LHCN-M2 (cell line): ENCODE data around the gene GABRP. TPM values are rescaled to one million over a fixed set of nuclear protein-coding genes. Genes with fewer than 3 reads are reported as not detected.
"Not testable (repeated sequence)": the region's sequence is repeated elsewhere in the genome, so short reads cannot be mapped to it uniquely, and the experiment has no call there.

Experiments used
- DNase-seq: peaks from one replicate; pipeline ENCODE4 v3.0.0-alpha.2; 2012; ENCODE audit warnings: low read depth
- total RNA-seq: library from RNA; depleted of rRNA; stranded (reverse); fragments of >200 nt; gene quantifications from 2 replicates; pipeline ENCODE4 v1.2.3, GENCODE V29; 2014

The GABRP gene
- total RNA-seq, 1 experiment from 2014 or later: not detected

DNA sequence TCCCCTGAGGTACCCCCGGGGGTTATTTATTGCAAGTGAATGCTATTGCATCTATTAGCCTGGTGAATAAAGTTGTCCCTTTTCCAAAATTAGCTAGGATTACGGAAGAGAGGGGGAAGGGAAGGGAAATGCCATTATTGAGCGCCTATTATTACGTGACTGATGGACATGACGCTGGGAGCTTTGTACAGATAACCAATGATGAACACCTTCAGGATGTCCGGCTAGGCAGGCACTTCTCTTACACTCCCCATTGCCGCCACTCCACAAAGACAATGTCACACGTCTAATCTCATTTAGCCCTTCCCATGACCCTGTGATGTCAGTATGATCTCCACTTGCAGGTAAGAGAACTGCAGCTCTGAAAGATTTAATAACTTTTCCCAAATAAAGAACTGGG lies 9.4 kb downstream of the GABRP start:
- no peak for DNase-seq

DNA sequence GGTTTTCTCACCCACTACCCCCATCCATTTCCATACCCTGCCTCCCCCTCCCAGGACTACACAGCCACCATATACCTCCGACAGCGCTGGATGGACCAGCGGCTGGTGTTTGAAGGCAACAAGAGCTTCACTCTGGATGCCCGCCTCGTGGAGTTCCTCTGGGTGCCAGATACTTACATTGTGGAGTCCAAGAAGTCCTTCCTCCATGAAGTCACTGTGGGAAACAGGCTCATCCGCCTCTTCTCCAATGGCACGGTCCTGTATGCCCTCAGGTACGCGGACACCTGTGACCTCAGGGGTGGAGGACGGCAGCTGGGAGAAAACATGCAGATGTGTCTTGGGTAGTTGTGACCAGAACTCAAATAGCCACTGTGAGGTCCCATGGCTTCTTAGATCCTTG lies 11.6 kb downstream of the GABRP start:
- DNase-seq: no peak

DNA sequence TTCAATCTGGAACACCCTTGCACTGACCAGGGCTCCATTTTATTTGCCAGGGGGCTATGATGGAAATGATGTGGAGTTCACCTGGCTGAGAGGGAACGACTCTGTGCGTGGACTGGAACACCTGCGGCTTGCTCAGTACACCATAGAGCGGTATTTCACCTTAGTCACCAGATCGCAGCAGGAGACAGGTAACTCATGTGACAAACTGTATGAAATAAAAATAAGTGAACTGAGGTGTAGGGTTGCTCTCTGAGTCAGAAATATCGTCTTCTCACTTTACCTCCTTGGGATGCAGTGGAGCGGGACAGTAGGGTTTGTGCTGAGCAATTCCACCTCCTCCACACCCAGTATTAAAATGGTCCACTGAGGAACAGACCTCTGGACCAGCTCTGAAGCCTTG lies 22.1 kb downstream of the GABRP start:
- DNase-seq: no peak

DNA sequence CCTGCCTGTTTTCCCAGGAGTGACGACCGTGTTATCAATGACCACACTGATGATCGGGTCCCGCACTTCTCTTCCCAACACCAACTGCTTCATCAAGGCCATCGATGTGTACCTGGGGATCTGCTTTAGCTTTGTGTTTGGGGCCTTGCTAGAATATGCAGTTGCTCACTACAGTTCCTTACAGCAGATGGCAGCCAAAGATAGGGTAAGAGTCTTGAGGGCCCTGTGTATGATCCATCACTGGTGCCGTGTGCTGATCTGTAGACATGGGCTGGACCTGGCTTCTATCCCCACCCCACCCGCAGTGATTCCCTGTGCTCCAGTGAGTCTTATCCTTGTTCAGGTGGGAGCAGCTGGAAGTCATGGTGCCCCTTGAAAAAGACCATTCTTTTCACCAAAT lies 26.0 kb downstream of the GABRP start:
- peak; percentile 5 for DNase-seq

DNA sequence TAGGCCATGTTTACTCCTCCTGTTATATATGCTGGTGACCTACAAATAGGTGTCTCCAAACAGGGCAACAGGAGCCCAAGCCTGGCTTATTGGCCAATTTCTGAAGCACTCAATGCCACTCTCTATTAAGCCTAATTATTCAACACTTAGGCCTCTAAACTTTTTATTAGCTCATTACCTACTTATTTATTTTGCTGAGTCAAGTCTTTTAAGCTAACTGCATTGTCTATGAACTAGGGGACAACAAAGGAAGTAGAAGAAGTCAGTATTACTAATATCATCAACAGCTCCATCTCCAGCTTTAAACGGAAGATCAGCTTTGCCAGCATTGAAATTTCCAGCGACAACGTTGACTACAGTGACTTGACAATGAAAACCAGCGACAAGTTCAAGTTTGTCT lies 28.2 kb downstream of the GABRP start:
- DNase-seq: no peak

DNA sequence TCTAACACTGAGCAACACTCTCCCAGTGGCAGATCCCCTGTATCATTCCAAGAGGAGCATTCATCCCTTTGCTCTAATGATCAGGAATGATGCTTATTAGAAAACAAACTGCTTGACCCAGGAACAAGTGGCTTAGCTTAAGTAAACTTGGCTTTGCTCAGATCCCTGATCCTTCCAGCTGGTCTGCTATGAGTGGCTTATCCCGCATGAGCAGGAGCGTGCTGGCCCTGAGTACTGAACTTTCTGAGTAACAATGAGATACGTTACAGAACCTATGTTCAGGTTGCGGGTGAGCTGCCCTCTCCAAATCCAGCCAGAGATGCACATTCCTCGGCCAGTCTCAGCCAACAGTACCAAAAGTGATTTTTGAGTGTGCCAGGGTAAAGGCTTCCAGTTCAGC lies 29.7 kb downstream of the GABRP start:
- no peak for DNase-seq

DNA sequence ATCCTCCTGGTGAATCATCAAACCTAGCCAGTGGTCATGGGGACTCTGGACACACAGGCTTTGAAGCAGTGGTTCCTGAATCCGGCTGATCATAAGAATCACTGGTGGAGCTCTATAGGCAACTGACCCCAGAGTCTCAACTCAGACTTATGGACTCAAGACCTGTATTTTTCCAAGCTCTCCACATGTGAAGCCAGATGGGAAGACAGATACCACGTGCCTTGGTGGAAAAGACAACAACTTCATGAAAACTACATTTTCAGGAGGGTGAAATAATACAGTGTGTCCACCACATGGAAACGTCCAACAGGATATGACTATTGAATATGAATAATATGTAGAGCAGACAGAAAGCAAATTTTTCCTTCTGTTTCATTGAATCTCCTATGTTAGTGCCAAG lies 33.7 kb downstream of the GABRP start:
- no peak for DNase-seq

DNA sequence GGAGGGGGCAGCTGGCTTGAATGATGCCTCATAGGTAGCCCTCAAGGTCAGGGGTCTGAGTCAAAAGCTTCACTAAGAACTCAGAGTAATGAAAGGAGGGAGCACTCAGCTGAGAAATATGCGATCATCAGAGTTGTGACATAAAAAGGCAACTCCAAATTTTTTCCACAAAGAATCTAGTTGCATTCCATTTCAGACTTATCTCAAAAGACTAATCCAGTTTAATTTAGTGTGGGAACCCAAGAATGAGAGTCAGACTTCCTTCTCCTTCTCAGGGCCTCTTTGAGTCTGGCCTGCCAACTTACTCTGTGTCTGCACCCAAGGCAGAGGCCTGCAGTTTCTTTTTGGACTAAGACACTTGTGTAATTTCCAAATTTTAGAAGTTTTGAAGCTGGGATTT lies 34.7 kb downstream of the GABRP start:
- DNase-seq: no peak

DNA sequence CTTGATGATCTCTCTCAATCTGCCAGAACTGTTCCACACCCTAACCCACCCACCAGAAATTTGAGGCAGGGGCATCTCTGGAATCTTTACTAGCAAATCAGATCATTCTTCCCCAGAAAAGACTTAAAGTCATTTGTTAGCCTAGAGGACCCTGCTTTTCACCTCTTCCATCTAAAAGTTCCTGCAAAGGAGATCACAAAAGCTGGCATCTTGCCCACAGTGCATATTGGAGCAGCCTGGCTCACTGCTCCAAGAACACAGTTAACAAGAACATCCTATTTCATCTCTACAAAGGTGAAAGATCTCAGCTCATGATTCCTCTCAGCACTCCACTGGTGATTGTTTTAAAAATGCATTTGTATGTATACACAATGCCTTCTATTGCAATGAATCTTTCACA lies 36.3 kb downstream of the GABRP start:
- DNase-seq: no peak

DNA sequence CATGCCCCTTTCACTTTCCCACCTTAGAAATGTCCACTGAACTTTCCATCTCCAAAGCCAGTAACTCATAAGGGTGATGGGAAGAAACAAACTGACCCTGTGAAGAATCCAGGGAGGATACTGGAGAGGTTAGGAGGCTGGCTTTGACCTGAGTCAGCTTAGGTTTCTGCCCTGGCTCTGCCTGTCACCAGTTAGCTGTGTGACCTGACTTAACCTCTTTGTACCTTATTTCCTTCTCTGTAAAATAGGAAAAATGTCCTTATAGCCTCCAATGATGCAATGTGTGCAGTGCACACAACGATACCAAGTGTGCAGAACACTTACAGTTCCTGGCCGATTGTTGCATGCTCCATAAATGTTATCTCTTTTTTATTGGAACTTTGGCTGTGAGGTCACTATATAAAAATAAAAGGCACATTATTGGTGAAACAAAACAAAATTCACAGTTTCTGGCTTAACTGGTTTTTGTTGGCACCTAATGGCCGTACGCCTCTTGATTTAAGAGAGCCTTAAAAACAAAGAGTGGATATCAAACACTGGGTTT lies 37.8 kb downstream of the GABRP start:
- no peak for DNase-seq

DNA sequence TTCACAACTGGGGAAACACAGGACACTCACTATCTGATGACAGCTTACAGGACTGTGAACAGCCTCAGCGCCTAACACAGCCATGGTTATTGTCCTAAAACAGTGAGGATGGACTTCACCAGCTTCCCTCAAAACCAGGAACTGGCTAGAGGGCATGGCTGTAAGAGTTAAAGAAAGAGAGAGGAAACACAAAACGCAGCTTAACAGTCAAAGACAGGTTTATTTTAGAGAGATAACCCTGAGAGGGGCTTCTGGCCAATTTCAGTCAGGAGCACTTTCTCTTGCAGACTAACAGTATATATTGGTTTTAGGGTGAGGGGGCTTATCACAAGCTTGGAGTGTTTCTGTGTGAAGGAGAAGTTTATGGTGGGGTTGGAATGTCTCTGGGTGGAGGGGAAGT lies 42.6 kb downstream of the GABRP start:
- DNase-seq: no peak

DNA sequence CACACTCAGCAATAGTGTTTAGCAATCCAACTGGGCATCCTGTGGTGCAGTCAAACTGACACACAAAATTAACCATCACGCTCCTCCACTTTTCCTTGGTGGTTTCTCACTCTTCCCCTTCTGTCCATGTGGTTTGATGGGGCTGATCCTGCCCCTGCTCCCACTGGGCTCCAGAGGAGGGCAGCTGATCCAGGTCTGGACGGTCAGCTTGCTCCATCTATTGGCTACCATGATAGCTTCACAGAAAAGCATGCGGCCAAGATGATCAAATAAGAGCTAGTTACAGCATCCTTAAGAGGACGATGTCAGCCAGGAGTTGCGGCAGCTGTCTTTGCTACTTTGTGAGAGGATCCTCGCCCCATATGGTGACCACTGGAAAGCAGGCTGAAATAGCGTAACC lies 48.7 kb downstream of the GABRP start:
- no peak for DNase-seq

DNA sequence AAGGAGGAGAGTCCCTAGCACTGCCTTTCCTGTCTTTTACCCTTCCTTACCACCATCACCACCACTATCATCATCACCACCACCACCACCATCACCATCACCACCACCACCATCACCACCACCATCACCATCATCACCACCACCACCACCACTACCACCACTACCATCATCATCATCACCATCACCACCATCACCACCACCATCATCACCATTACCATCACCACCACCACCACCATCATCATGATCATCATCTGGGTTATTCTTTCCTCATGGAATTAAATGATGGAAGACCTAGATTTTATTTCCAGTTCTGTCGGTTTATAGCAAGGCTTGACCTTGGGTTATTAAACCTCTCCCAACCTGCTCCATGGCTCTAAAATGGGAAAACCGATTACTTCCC lies 50.5 kb downstream of the GABRP start:
- DNase-seq: not testable (repeated sequence)

DNA sequence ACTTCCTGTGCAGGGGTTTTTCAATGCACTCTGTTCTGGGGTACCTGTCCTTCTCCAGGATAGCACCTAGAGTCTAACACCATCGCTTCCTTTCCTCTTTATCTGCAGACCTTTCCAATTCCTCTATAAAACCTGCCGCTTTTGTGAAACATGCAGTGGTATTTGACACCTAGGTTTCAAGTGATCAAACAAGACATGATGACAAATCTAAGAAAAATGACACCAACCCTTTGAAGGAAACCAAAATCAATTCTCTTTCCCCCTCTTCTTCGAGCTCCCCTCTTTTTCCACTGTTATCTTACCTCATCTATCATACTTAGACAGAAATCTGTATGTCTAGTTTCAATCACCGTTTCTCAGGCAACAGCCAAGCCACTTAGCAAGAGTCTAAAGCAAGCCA lies 52.7 kb downstream of the GABRP start:
- no peak for DNase-seq

DNA sequence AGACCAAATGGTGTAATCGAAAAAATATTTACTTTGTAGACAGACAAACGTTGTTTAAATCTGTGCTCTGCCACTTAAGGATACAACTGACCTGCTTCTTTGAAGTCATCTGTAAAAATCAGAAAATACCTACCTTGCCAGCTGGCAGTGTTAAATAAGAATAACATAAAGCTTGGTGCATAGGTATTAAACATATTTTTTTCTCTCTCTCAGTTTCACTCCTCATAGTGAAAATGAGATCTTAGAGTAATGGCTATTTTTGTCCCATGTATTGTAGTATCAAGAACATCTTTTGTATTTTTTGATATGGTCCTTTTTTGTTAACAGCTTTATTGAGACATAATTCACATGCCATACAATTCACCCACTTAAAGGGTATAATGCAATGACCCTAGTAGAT lies 60.3 kb downstream of the GABRP start:
- no peak for DNase-seq

DNA sequence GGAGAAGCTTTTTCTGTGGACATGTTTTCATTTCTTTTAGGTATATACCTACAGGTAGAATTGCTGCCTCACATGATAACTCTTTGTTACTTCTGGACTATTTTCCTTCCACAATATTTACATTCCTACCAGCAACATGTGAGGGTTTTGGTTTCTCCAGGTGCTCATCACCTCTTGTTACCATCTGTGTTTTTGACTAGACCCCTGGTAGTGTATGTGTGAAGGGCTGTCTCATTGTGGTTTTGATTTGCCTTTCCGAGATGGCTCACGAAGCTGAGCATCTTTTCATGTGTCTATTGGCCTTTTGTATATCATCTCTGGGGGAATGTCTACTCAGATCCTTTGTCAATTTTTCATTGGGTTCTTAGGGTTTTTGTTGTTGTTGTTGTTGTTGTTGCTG lies 61.1 kb downstream of the GABRP start:
- DNase-seq: no peak

DNA sequence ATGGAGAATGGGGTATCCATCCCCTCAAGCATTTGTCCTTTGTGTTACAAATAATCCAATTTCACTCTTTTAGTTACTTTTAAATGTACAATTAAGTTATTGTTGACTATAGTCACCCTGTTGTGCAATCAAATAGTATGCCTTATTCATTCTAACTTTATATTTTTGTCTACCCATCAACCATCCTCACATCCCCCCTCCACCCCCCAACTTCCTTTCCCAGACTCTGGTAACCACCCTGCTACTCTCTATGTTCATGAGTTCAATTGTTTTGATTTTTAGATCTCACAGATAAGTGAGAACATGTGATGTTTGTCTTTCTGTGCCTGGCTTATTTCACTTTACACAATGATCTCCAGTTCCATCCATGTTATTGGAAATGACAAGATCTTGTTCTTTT lies 62.9 kb downstream of the GABRP start:
- DNase-seq: no peak

DNA sequence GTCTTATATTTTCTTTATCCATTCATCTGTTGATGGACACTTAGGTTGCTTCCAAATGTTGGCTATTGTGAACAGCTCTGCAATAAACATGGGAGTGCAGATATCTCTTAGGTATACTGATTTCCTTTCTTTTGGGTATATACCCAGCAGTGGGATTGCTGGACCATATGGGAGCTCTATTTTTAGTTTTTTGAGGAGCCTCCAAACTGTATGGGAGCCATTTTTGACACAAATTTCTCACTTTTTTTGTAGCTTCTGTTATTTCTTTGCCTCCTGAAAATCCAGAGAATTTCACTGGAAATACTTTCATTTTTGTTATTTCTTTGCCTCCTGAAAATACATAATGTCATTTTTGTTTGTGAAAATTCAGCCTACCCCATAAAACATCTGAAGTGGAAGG lies 63.3 kb downstream of the GABRP start:
- DNase-seq: no peak

DNA sequence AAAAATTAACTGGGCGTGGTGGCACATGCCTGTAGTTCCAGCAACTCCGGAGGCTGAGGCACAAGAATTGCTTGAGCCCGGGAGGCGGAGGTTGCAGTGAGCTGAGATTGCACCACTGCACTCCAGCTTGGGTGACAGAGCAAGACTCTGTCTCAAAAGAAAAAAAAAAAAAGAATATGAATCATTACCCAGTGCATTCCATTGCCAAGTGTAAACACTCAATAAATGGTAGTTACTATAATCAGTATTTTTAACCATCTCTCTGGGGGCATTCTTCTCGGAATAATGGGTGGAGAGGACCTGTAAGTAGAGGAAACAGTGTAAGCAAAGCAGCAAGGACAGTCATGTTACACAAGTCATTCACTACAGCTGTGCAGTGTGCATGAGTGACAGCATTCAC lies 64.5 kb downstream of the GABRP start:
- DNase-seq: no peak

DNA sequence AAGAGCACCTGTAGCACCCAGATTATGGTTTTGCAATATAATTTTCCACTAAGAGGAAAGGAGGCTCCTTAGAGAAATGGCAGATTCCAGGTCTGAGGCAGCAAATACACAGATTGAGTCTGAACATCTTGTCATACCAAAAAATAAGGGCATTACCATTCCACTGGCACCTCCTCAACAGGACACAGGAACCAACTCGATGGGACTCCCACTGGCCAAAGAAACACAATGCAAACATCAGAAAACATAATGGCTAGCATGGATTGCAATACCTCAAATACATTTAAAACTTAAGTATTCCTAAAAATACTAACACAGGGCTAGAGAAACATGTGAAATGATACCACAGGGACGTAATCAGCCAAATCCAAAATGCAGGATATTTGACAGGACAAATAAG lies 65.8 kb downstream of the GABRP start:
- no peak for DNase-seq

DNA sequence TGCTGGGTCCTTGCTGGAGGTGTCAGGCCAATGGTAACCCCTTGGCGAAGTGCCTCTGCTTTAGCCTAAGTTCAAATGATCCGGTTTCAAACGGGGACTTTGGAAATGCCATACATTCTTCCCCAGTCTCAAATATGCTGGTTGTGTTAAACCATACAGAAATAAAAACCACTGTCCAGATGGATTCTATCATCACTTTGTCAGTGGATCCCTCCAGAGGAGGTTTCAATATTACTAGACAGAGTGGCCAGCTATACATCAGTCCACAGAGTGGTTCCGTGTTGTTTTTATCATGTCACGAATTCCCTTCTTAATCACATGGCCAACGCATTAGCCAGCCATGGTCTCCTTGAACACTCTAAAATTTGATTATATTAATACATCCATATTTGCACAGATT lies 71.0 kb downstream of the GABRP start:
- no peak for DNase-seq

DNA sequence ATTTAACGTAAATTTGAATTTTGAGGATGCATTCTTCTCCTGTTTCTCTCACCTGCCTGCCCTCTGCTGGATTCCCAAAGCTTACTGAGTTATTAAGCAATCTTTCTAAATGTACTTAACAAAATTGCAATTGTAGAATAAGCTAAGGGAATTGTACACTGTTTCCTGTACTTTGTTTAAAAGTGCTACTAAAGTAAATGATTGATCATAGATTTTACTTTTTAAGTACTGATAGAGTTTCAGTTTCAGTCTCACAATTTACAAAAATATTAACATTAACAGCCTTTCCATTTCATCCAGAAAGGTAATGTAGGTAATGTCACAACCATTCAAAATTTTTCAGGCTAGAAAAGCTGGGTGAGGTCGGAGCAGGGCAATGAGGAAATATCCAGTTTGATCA lies 73.5 kb downstream of the GABRP start:
- DNase-seq: no peak

DNA sequence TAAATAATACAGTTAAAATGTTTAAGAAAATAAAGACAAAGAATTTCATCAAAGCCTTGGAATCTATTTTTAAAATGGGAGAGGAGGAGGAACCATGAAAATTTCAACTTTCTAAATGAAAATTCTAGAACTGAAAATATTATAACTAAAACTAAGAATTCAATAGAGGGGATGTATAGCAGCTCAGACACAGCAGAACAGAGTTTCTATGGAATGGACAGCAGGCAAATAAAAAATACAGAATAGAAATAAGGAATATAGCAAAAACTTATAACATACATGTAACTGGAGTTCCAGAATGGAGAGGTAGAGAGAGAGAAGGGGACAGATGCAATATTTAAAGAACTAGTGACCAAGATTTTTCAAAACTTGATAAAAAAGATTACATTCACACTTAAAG lies 76.9 kb downstream of the GABRP start:
- DNase-seq: no peak

DNA sequence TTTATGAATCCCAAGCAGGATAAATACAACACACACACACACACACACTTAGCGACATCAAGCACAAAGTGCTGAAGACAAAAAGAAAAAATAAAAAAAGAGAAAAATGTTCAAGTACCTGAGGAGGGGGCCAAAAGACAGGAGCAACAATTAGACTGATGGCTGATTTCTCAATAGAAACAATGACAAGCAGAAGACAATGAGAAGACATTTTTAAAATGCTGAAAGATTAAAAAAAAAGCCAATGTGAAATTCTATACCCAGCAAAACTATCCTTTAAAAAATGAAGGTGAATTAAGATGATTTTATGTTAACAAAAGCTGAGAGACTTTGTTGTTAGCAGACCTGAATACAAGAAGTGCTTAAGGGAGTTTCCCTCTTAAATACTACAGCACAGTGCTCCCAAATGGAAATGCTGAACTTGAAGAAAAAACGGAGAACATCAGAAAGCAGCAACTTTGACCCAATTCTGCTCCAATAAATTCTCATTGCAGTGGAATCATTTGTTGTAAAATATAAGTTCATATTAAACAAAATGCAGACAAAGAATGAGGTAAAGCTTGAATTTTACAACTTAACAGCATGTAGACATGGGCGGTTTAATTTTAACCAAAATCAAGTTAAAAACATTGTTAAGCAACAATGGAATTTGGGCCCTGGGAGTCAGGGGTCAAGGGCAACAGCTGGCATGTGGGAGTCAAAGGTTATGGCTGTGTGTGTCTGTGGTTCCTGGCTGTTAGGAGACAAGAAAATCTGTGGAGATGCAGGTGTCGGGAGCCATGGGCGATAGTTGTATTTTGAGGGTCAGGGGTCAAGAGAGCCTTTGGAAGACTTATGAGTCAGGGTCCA lies 77.5 kb downstream of the GABRP start:
- no peak for DNase-seq
